H4 (cell line): Measurements from ENCODE around the gene SH2D3C. TPM values are rescaled to one million over a fixed set of nuclear protein-coding genes. Genes with fewer than 3 reads are reported as not detected.
"Not testable (repeated sequence)": the region's sequence is repeated elsewhere in the genome, so short reads cannot be mapped to it uniquely, and the experiment has no call there.

Experiments
- DNase-seq: peaks from one replicate; pipeline ENCODE4 v3.0.0-alpha.2; 2015; ENCODE audit warnings: low spot score
- total RNA-seq: library from RNA; depleted of rRNA; stranded (reverse); fragments of >200 nt; shearing (Covaris generic); gene quantifications from 2 replicates; pipeline ENCODE4 v1.2.3, GENCODE V29; 2014

Gene SH2D3C
- total RNA-seq, 1 experiment from 2014 or later = 0.12 TPM

- peak; percentile 76 for DNase-seq
These were observed 7.7 kb upstream of the SH2D3C start, which contains the start of gene CDK9 for GRCh38 chr9:127785933-127786772. TSS of gene CDK9 (plus strand) at chr9:127786034. CDS start at chr9:127786149, 115 bp downstream.

GRCh38 chr9:127785023-127785932, 6.8 kb upstream of the SH2D3C start:
- peak; percentile 60 for DNase-seq

- no peak for DNase-seq
These were observed 4.9 kb upstream of the SH2D3C start for GRCh38 chr9:127783111-127784008.

- no peak for DNase-seq
These were observed 3.3 kb upstream of the SH2D3C start for GRCh38 chr9:127781806-127782205.

GRCh38 chr9:127780909-127781308, 2.4 kb upstream of the SH2D3C start:
- not testable (repeated sequence) for DNase-seq

GRCh38 chr9:127780126-127780885, 1.8 kb upstream of the SH2D3C start:
- no peak for DNase-seq

- no peak for DNase-seq
These were observed 893 bp upstream of the SH2D3C start for GRCh38 chr9:127779136-127779981.

GRCh38 chr9:127777368-127777980, 992 bp downstream of the SH2D3C start:
- DNase-seq = no peak

GRCh38 chr9:127776924-127777289, 1.6 kb downstream of the SH2D3C start:
- DNase-seq = no peak

- no peak for DNase-seq
These were observed 2.1 kb downstream of the SH2D3C start for GRCh38 chr9:127776195-127776923.

GRCh38 chr9:127773981-127774380, 4.5 kb downstream of the SH2D3C start:
- no peak for DNase-seq

GRCh38 chr9:127773272-127773671, 5.2 kb downstream of the SH2D3C start:
- DNase-seq = no peak

- DNase-seq = no peak
These were observed 5.9 kb downstream of the SH2D3C start for GRCh38 chr9:127772603-127773002.

GRCh38 chr9:127771570-127772189, 6.8 kb downstream of the SH2D3C start:
- DNase-seq = no peak

- peak; percentile 98 for DNase-seq
These were observed 7.4 kb downstream of the SH2D3C start for GRCh38 chr9:127770905-127771569.

- no peak for DNase-seq
These were observed 7.9 kb downstream of the SH2D3C start for GRCh38 chr9:127770583-127770904.

- DNase-seq = no peak
These were observed 8.4 kb downstream of the SH2D3C start for GRCh38 chr9:127769929-127770582.
